Right cardiac atrium (tissue), 5 donors: Measurements from ENCODE around the gene RNMT. TPM values are rescaled to one million over a fixed set of nuclear protein-coding genes. Genes with fewer than 3 reads are reported as not detected.

ENCODE experiments used
- ATAC-seq, 2 donors: fragments of 200-7000 bp; cut with Tn5 transposase; one replicate each; pipeline versions ENCODE4 v1.8.0 to v1.9.1; 2020; ENCODE audit warnings: moderate library complexity in 2 of 2, mild to moderate bottlenecking in 1 of 2
- DNase-seq, 3 donors: peaks; one replicate each; pipeline ENCODE4 v3.0.0-alpha.2; 2020
- H3K27ac ChIP-seq: one replicate; pipeline ENCODE4 v1.5.1; 2013; ENCODE audit warnings: mild to moderate bottlenecking, low read length, control low read depth, moderate library complexity
- H3K27me3 ChIP-seq: one replicate; pipeline ENCODE4 v1.6.1; 2013; ENCODE audit not compliant: control insufficient read depth, insufficient read depth
- H3K4me1 ChIP-seq: one replicate; pipeline ENCODE4 v1.6.1; 2013; ENCODE audit warnings: low read length; ENCODE audit not compliant: control insufficient read depth, insufficient read depth
- H3K4me3 ChIP-seq: one replicate; pipeline ENCODE4 v1.5.1; 2013; ENCODE audit warnings: low read length, control low read depth
- H3K9me3 ChIP-seq: one replicate; pipeline ENCODE4 v1.6.1; 2013; ENCODE audit warnings: low read length; ENCODE audit not compliant: control insufficient read depth
- WGBS: extraction: QIAGEN DNeasy Blood & Tissue Kit; methylation state at CpG from one replicate; pipeline ENCODE4 v1.1.7; 2013; 5-methylcytosine and 5-hydroxymethylcytosine counted together
- intact Hi-C, 4 donors: fragments of 100-400 bp; cut with DNase I; formaldehyde crosslinking; loops; one replicate each; pipeline versions ENCODE4 v1.11.0 to v1.14.0; 2022 to 2023
- polyA plus RNA-seq: library from polyadenylated mRNA; stranded (reverse); fragments of 200-250 nt; gene quantifications from one replicate; pipeline ENCODE4 v1.2.3, GENCODE V29; 2013
- total RNA-seq, 4 donors: library from RNA; stranded (reverse); fragmentation: NEBNext Ultra II Directional; extraction: Animal tissue kit (Norgen Biotek cat#: 25700); gene quantifications; one replicate each; pipeline ENCODE4 v1.2.1, GENCODE V29; 2021
- donor health status: healthy with polysubstance abuse.
- donor health status: DM: no; HTN: yes; CAD: no.
- donor health status: DM: no; HTN: no; CAD: no.
- donor health status: DM: no; HTN: yes; CAD: no; lungs with severe emphysema.
- donor health status: DM: yes; HTN: yes; CAD: no.

RNMT gene
- total and polyA plus RNA-seq, 5 donors, result 18.8 to 40.1 (median 31.6) TPM

DNA sequence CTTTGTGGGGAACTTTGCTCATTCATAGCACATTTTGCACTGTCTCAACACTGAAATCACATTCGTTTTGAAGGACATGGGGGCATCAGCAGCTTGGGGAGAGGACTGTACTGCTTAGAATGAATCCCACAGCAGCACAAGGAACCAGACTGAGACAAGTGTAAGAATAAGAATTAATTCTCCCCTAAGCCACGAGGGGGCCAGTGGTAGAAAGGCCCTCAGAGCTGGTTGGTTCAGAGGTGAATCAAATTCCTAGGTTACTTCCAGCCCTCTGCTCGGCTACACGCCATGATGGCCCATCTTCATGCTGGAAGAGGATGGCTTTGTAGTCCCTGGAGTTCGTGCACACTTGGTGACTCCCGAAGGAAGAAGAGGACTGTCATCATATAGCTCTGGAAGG is 85.5 kb downstream of the RNMT start:
- no peak overlapping the region for H3K4me3 ChIP-seq
- intact Hi-C loops, result loop anchor here in 1 of 4 donors (5.0 kb wide), 1 partner anchor 585 kb away; no protein-coding TSS in a partner anchor
- H3K27ac ChIP-seq, result no peak overlapping the region
- 49% methylated on average over 6 of the region's 6 CpGs for WGBS
- no peaks in the 10 kb centered on the region for H3K9me3 ChIP-seq
- peak in 1 of 2 donors; percentile 24 for ATAC-seq
- H3K4me1 ChIP-seq, result no peaks in the 10 kb centered on the region
- H3K27me3 ChIP-seq, result no peaks in the 10 kb centered on the region
- no peak for DNase-seq

DNA sequence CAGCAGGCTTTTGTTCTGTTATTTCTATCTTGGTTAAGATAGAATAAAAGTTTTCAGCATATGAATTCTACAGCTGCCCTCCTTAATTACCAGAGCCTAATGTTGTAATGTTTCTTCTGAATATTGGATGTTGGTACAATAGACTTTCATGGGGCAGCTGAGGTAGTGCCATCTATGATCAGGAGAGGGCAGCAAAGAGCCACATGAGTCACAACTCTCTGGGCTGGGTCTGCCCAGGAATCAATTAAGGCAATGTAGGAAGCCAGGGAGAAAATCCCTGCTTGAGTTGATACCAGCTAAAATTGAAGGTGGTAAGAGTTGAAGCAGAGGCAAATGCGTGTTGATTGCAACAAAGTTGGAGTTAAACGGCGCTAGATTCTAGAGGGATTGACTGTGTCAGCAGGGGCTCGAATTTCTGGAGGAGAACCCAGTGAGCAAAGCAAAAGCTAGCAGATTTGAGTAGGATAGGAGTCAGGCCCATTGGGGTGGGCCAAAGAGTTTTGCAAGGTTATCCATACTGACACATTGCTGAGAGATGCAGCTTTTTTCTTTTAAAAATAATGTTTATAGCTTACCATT is 86.9 kb downstream of the RNMT start:
- no peaks in the 10 kb centered on the region for H3K27me3 ChIP-seq
- ATAC-seq, result peak; percentile 83
- no peak overlapping the region for H3K4me3 ChIP-seq
- H3K4me1 ChIP-seq, result no peaks in the 10 kb centered on the region
- intact Hi-C loops, result loop anchor here in 1 of 4 donors (5.0 kb wide), 1 partner anchor 584 kb away; no protein-coding TSS in a partner anchor
- H3K9me3 ChIP-seq, result no peaks in the 10 kb centered on the region
- H3K27ac ChIP-seq, result no peak overlapping the region
- DNase-seq, result peak; percentile 60 to 84 (median 62)
- 24% methylated on average over 4 of the region's 4 CpGs for WGBS

Other genes starting within 250 kb of the RNMT start
- 10 to 100 TPM; 40.1 to 66.5 (median 48.1) TPM for gene FAM210A, start 115 bp upstream of the RNMT start, total RNA-seq
- gene FAM210A, start 115 bp upstream of the RNMT start, polyA plus RNA-seq, result 12.6 TPM
- not detected for gene MC5R, start 97.5 kb downstream of the RNMT start, total RNA-seq
- gene MC5R, start 97.5 kb downstream of the RNMT start, polyA plus RNA-seq, result not detected
- not detected for gene MC2R, start 188.9 kb downstream of the RNMT start, total RNA-seq
- not detected for gene MC2R, start 188.9 kb downstream of the RNMT start, polyA plus RNA-seq